Measurements from ENCODE around the gene EVC2.

DNA sequence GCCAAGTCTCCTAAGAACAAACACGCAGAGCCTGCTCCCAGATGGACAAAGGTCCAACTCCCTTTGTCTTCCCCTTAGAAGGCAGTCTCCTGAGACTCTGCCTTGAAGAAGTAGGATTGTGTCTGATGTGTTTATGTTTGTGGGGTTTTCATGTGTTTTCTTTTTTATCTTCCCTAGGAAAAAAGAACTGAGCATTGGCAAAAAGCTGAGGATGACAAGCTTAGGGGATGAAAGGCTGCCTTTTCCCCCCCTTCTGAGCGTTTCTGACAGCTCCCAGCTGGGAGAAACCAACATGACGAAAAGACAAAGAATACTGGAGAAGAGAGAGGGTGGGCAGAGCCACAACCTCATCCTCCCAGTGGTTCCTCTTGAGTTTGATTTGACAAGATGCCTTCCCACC, 181.1 kb downstream of the EVC2 start:
- TF ChIP-seq, protein P1, sequence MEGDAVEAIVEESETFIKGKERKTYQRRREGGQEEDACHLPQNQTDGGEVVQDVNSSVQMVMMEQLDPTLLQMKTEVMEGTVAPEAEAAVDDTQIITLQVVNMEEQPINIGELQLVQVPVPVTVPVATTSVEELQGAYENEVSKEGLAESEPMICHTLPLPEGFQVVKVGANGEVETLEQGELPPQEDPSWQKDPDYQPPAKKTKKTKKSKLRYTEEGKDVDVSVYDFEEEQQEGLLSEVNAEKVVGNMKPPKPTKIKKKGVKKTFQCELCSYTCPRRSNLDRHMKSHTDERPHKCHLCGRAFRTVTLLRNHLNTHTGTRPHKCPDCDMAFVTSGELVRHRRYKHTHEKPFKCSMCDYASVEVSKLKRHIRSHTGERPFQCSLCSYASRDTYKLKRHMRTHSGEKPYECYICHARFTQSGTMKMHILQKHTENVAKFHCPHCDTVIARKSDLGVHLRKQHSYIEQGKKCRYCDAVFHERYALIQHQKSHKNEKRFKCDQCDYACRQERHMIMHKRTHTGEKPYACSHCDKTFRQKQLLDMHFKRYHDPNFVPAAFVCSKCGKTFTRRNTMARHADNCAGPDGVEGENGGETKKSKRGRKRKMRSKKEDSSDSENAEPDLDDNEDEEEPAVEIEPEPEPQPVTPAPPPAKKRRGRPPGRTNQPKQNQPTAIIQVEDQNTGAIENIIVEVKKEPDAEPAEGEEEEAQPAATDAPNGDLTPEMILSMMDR (IDR thresholded peaks at IDR 0.05) = no peak
- no peak for TF ChIP-seq POLR2A (IDR thresholded peaks at IDR 0.05)

All from lower leg skin (tissue), 3 donors.